ENCODE measurements around the gene CAPG. TPM values are rescaled to one million over a fixed set of nuclear protein-coding genes. Genes with fewer than 3 reads are reported as not detected.

CAPG gene
- total and polyA plus RNA-seq, 9 of the 15 experiments (the other 6 are each of a cell fraction or from before 2014, with no cell fraction given): 10.6 to 90.4 (median 56.0) TPM

GRCh38 chr2:85420536-85421259 is 10.5 kb upstream of the CAPG start (continued):
- no peak for TF ChIP-seq SRSF3 (IDR thresholded peaks at IDR 0.05; ENCODE audit: insufficient read depth, low read length)
- TF ChIP-seq ZNF3 (CRISPR knock-in tag; IDR thresholded peaks at IDR 0.05): no peak
- no peak for TF ChIP-seq CEBPB (tag; IDR thresholded peaks at IDR 0.05)
- TF ChIP-seq CREB5 (CRISPR knock-in tag; IDR thresholded peaks at IDR 0.05): 0 out of 2 replicates have a peak, but pooled peaks have one; percentile 56
- TF ChIP-seq HMG20A (CRISPR knock-in tag; conservative IDR thresholded peaks at IDR 0.05): no peak
- no peak for TF ChIP-seq SAP30 (IDR thresholded peaks at IDR 0.05; ENCODE audit: borderline replicate concordance, insufficient read depth, low read depth, low read length, poor library complexity, severe bottlenecking)
- no peak for TF ChIP-seq IRF2 (CRISPR knock-in tag; IDR thresholded peaks at IDR 0.05)
- TF ChIP-seq THAP7 (CRISPR knock-in tag; IDR thresholded peaks at IDR 0.05): no peak
- no peak for TF ChIP-seq ARNT (IDR thresholded peaks at IDR 0.05)
- no peak for TF ChIP-seq PRPF4 (IDR thresholded peaks at IDR 0.05; ENCODE audit: insufficient read depth, low read depth, low read length, poor library complexity, severe bottlenecking)
- TF ChIP-seq ZNF212 (CRISPR knock-in tag; IDR thresholded peaks at IDR 0.05): no peak
- TF ChIP-seq FOXA1 (IDR thresholded peaks at IDR 0.05; ENCODE audit: borderline replicate concordance): no peak
- 0 out of 2 replicates have a peak, but pooled peaks have one; percentile 16 for TF ChIP-seq ZNF586 (CRISPR knock-in tag; conservative IDR thresholded peaks at IDR 0.05)
- TF ChIP-seq RREB1 (CRISPR knock-in tag; IDR thresholded peaks at IDR 0.05): 0 out of 2 replicates have a peak, but pooled peaks have one; percentile 16
- no peak for TF ChIP-seq PCBP1 (IDR thresholded peaks at IDR 0.05; ENCODE audit: low read depth, low read length, poor library complexity, severe bottlenecking)
- TF ChIP-seq U2AF2 (optimal IDR thresholded peaks at IDR 0.05; ENCODE audit: low read depth, low read length): no peak
- TF ChIP-seq HNRNPUL1 (IDR thresholded peaks at IDR 0.05; ENCODE audit: low read length): no peak
- peak; percentile 82 for TF ChIP-seq DMBX1 (CRISPR knock-in tag; IDR thresholded peaks at IDR 0.05; ENCODE audit: borderline replicate concordance)
- no peak for TF ChIP-seq TFAM (CRISPR knock-in tag; conservative IDR thresholded peaks at IDR 0.05)
